ENCODE results near the gene RGS3.

DNA sequence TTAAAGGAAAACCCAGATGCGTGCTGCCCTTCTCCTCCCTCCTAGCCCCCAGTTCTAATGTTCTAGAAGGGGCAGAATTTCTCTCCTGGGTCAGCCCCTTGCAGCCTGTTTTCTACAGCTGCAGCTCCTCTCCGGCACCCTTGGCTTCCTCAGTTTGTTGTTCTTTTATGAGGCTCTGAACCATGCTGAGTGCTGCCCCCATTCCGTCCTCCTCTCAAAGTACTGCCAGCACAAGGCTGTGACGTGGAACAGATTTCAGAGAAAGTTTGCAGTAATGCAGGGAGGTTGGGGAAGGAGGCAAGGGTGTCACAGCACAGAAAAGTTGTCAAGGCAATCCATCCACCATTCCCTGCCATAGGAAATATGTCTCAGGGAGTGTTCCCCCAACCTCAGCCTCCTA, 63.3 kb downstream of the RGS3 start:
- TF ChIP-seq POLR2AphosphoS5 (IDR thresholded peaks at IDR 0.05) (no peak), POLR2A (IDR thresholded peaks at IDR 0.05) (no peak), EP300 (IDR thresholded peaks at IDR 0.05) (no peak)
- TF ChIP-seq, protein P1, sequence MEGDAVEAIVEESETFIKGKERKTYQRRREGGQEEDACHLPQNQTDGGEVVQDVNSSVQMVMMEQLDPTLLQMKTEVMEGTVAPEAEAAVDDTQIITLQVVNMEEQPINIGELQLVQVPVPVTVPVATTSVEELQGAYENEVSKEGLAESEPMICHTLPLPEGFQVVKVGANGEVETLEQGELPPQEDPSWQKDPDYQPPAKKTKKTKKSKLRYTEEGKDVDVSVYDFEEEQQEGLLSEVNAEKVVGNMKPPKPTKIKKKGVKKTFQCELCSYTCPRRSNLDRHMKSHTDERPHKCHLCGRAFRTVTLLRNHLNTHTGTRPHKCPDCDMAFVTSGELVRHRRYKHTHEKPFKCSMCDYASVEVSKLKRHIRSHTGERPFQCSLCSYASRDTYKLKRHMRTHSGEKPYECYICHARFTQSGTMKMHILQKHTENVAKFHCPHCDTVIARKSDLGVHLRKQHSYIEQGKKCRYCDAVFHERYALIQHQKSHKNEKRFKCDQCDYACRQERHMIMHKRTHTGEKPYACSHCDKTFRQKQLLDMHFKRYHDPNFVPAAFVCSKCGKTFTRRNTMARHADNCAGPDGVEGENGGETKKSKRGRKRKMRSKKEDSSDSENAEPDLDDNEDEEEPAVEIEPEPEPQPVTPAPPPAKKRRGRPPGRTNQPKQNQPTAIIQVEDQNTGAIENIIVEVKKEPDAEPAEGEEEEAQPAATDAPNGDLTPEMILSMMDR (IDR thresholded peaks at IDR 0.05): no peak

Measured in gastroesophageal sphincter (tissue), 3 donors.